Stimulated activated CD4-positive, alpha-beta T cell treated with anti-CD3 and anti-CD28 coated beads, Interleukin-12 subunit alpha, Interleukin-12 subunit beta, amount 100 ng/mL, for 24 hours (primary cell): ENCODE results near the gene PES1.
"Not testable (repeated sequence)": the region's sequence is repeated elsewhere in the genome, so short reads cannot be mapped to it uniquely, and the experiment has no call there.

Source experiments
- DNase-seq, 2 experiments: peaks; one replicate each; pipeline ENCODE4 v3.0.0-alpha.2; 2020; ENCODE audit warnings: low read depth in 2 of 2

The PES1 gene

DNA sequence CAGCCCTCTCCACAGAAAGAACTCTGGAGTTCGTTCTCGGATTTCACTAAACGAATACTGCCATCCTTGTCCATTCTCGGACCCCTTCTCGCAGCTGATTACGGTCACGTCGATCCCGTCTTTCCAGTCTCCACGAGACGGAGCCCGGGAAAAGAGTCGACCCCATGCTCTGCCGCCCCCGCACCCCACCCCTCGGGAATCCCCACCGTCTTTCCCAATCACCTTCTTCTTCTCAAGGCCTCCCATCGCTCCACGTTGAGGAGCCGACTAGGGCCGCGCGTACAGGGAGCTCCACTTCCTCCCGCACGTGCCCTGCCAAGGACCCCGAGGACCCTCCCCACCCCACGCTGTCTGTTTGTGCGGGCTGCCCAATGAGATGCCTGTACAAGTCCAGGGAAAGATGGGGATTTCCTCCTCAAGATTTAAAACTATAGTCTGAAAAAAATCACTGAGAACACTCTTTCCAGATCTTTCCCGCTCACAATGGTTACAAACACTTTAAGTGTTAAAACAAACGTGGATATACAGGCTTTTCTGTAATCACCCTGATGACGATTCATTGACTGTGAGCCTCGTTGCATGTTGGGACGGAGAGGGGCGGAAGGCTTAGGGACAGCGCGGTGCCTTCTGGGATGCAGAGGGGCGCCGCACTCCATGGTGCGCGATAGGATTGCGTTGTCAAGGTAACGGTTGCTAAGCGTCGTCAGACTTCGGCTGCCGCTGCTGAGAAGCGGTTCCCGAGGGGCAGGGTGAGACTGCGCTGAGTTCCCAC lies at the start of gene PES1:
Gene PES1 (minus strand): TSS at position 323 of the 772 bp plus-strand sequence. CDS start 77 bp downstream, at position 246.
- peak; percentile 85 to 89 for DNase-seq

DNA sequence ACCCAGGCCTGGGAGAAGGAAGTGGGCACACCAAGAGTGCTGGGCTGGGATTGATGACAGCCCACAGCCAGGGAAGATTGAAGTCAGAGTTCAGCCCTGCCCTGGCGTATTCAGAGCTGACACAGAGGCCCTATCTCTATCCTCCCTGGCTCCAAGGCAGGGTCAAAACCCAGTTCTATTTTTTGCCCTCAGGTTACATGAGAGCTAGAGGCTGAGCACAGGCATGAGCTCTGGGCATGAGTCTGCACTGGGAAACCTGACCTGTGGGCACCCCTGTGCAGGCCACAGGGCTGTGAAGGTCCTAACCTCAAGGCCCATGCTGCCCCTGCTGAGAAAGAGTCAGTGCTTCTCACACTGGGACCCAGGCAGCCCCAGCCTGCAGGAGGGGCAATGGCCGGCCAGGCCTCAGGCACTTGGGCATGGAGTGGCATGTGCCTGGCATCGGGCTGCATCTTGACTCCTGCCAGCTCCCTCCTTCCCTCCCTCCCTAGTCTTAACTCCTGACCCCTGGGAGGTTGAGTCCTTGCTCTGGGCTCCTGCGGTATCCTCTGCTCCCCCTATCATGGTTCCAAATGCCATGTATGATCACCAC lies 49.2 kb upstream of the PES1 start:
- DNase-seq: no peak

DNA sequence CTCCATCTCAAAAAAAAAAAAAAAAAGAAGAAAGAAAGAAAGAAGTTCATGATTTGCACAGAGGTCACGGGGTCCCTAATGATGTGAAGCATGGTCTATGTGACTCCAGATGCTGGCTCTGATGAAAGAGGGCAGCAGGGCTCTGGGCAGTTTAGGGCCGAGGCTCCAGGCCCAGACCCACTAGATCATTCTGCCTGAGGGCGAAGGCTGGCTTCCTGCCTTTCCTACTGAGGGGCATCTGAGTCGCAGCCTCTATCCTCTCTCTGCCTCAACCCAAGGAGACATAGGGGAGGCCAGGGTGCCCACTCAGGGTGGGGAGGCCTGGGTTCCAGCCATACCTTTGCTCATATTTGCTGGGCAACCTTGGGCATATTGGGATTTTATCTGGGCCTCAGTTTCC lies 48.7 kb upstream of the PES1 start:
- no peak for DNase-seq

DNA sequence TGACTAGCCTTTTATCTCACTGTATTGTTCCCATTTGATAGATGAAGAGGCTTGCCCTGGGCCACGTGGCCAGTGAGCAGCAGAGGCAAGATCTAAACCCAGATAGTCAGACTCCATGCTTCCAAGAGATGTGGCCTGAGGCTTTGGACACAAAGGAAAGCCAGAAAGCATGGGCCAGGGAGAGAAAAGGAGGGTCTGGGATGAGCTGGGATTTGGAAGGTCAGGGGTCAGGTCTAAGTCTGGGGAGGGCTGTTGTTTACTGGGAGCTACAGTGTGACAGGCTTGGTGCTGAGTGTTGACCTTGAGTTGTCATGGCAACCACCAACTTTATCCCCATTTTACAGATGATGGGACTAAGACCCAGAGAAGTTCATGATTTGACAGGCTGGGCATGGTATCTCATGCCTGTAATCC lies 46.0 kb upstream of the PES1 start:
- DNase-seq: no peak

DNA sequence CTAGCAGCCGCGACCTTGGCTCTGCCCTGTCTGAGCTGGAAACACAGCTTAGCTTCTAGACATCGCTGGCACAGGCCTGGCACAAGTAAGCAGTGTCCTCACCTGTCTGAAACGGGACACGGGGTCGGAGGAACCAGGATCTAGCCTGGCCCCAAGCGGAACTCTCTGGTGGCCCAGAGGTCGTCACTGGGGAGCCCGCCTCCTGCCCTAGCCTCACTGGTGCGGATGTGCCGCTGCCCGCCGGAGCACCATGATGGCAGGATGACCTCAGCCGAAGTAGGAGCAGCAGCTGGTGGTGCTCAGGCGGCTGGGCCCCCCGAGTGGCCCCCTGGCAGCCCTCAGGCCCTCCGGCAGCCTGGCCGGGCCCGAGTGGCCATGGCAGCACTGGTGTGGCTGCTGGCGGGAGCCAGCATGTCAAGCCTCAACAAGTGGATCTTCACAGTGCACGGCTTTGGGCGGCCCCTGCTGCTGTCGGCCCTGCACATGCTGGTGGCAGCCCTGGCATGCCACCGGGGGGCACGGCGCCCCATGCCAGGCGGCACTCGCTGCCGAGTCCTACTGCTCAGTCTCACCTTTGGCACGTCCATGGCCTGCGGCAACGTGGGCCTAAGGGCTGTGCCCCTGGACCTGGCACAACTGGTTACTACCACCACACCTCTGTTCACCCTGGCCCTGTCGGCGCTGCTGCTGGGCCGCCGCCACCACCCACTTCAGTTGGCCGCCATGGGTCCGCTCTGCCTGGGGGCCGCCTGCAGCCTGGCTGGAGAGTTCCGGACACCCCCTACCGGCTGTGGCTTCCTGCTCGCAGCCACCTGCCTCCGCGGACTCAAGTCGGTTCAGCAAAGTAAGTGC lies 44.7 kb upstream of the PES1 start:
- no peak for DNase-seq

DNA sequence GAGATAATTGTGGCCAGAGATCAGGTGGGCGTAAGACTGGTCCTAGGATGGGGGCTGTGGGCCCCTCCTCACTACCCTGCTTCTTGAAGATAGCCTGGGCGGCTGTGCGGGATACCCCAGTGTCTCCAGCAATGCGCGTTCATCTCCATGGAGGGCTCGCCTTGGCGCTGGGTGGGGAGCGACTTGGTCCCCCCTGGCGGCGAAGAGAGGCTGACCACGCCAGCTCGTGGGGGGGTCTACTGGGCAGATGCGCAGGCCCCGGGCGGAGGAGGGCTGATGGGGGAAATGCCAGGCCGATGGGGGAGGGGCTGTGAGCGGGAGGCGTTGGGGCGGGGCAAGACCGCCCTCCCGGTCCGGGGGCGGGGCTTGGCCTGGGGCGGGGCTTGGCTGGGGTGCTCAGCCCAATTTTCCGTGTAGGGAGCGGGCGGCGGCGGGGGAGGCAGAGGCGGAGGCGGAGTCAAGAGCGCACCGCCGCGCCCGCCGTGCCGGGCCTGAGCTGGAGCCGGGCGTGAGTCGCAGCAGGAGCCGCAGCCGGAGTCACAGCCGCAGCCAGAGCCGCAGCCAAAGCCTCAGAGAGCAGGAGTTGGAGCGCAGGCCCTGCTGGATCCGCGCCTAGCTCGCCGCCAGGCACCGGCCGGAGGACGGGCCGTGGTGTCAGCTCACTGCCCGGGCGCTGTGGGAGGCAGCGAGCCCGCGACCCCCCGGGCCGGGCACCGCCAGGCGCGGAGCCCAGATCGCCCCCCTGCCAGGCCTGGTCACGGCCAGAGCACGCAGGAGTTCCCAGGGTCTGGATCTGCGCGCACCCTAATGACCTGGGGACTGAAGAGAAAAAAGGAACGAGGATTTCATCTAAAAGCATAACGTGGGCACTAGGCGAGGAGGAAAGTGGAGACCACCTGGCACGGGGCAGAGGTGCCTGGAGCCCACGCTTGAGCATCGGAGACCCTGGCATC lies 43.8 kb upstream of the PES1 start, which contains the start of gene SLC35E4:
Gene SLC35E4 (plus strand): TSS at position 509 of the 953 bp plus-strand sequence. CDS start 670 bp downstream, outside the sequence.
- DNase-seq: peak; percentile 93 to 97

DNA sequence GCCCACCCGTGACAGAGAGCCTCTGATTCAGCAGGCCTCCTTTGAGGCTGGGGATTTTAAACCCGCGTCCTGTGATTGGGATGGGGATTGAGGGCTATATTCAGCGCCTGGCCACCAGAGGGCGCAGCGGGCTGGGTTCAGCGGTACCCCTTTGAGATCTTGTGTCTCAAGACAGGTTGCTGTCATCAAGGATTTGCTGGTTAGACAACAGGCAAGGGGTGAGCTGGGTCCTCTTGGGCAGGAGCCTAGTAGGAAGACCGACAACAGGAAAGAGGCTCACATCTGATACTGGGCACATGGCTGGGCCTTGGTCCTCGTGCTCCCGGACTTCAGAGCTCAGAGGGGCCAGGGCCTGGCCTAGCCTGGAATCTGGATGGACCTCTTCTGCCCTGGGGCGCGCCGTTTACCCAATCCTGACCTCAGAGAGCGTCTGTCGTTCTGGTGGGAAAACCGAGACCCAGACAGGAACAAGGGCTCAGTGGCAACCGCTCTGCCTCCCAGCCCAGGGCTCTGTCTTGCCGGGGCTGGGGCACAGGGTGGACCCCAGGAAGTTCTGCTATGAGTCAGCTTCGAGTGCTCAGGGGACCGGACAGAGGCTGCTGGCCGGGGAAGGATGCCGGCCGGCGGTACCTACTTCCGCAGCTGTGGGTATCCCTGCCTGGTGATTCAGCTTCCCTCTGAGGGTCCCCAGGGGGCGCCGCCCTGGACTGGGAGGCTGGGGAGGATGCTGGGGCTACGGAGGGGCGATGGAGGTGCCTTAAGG lies 42.9 kb upstream of the PES1 start:
- peak; percentile 81 to 90 for DNase-seq

DNA sequence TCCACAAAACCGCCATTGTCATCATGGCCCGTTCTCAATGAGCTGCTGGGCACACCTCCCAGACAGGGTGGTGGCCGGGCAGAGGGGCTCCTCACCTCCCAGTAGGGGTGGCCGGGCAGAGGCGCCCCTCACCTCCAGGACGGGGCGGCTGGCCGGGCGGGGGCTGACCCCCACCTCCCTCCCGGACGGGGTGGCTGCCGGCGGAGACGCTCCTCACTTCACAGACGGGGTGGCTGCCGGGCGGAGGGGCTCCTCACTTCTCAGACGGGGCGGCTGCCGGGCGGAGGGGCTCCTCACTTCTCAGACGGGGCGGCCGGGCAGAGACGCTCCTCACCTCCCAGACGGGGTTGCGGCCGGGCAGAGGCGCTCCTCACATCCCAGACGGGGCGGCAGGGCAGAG lies 39.8 kb upstream of the PES1 start:
- not testable (repeated sequence) for DNase-seq

DNA sequence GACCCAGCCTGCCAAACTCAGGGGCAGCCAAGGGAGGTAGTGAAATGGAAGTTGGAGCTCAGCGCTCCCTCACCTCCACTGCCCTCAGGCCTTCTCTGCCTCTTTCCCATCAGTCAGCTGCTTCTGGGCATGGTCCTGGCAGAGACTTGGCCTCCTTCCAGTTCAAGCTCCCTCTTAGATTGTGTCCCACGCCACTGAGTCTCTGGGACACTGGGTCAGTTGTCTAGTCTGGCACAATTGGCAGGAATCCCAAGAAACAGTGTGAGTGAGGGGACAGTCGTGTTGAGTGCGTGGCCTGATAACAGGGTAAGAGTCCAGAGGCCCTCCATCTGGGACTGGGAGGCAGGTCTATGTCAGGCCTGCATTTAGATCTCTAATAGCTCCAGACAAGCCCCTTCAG lies 36.8 kb upstream of the PES1 start:
- DNase-seq: no peak

DNA sequence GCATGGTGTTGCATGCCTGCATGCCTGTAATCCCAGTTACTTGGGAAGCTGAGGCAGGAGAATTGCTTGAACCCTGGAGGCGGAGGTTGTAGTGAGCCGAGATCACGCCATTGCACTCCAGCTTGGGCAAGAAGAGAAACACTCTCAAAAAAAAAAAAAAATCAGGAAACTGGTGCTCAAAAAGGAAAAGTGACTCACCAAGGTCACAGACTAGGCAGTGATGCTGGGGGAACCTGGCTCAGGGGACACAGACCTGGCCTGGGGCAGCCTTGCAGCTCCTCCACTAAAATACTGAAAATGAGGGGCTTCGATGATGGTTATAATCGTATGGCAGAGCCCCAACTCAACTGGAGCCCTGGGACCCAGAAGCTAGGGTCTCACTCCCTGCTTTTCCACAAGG lies 35.8 kb upstream of the PES1 start:
- DNase-seq: no peak

DNA sequence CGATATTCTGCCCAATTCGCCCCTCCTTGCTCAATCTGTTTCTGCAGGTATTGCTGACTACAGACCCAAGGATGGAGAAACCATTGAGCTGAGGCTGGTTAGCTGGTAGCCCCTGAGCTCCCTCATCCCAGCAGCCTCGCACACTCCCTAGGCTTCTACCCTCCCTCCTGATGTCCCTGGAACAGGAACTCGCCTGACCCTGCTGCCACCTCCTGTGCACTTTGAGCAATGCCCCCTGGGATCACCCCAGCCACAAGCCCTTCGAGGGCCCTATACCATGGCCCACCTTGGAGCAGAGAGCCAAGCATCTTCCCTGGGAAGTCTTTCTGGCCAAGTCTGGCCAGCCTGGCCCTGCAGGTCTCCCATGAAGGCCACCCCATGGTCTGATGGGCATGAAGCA lies 34.7 kb upstream of the PES1 start:
- no peak for DNase-seq

DNA sequence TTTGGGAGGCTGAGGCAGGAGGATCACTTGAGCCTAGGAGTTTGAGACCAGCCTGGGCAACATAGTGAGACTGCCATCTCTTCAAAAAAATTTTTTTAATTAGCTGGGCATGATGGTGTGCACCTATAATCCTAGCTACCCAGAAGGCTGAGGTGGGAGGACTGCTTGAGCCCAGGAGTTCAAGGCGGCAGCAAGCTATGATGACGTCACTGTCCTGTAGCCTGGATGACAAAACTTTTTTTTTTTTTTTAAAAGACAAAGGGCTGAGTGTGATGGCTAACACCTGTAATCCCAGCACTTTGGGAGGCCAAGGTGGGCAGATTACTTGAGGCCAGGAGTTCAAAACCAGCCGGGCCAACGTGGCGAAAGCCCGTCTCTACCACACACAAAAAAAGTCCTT lies 28.2 kb upstream of the PES1 start:
- DNase-seq: not testable (repeated sequence)

DNA sequence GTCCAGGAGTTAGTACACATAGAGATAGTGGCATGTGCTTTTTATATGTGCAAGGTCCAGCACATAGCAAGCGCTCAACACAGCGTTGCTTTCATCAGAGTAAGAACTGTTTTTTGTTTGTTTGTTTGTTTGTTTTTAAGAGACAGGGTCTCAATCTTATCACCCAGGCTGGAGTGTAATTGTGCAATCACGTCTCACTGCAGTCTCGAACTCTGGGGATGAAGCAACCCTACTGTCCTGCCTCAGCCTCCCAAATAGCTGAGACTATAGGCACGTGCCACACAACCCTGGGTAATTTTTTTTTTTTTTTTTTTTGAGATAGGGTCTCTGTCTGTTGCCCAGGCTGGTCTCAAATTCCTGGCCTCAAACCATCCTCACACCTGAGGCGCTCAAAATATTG lies 26.1 kb upstream of the PES1 start:
- no peak for DNase-seq

DNA sequence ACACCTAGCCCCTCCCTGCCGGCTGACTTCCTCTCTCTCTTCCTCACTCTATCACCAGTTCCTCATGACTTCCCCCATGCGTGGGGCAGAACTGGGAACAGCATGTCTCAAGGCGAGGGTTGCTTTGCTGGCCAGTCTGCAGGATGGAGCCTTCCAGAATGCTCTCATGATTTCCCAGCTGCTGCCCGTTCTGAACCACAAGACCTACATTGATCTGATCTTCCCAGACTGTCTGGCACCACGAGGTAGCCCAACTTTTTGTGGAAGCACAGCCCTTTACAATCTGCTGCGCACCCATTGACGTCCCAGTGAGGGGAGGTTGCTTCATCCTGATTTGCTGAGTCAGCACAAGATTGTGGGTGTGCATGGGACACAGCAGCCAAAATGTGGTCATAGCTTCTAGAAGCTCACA lies 23.8 kb upstream of the PES1 start:
- no peak for DNase-seq

DNA sequence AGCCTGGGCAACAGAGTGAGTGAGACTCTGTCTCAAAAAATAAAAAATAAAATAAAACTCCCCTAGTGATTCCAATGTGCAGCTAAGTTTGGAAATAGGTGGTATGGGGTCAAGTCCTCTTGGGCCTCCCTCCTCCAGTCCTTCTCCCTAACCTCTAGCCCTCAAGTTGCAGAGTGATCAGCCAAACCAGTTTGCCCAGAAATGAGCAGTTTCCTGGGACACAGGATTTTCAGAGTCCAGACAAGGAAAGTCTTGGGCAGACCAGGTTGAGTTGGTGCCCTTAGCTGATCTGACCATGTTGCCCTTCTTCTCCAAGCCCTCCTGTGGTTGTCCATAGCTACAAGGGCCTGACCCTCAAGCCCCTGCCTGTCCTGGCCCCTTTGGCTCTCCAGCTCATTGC lies 23.2 kb upstream of the PES1 start:
- no peak for DNase-seq

DNA sequence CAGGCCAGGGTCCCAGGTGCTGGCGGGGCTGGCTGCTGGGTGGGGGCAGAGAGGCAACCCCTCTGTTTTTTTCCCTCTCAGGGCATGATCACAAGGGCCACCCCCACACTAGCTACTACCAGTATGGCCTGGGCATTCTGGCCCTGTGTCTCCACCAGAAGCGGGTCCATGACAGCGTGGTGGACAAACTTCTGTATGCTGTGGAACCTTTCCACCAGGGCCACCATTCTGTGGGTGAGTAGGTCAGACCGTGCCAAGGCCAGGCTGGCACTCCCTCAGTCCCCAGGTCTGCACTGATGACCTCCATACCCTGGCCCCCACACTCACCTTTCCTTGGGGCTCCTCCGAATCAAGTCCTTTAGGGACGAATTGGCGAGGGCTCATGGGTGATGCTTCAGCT lies 22.6 kb upstream of the PES1 start:
- DNase-seq: no peak

DNA sequence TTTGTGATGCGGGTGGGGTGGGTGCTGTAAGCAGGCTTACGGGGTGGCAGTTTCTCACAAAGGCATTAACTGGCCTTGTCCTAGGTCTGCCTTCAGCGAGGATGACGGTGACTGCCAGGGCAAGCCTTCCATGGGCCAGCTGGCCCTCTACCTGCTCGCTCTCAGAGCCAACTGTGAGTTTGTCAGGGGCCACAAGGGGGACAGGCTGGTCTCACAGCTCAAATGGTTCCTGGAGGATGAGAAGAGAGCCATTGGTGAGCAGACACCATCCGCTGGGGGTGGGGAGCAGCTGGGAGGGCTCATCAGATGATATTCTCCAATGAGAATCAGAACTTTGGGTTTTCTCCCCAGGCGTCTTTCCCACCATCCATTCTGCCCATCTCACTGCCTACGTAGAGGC lies 21.1 kb upstream of the PES1 start:
- DNase-seq: no peak

DNA sequence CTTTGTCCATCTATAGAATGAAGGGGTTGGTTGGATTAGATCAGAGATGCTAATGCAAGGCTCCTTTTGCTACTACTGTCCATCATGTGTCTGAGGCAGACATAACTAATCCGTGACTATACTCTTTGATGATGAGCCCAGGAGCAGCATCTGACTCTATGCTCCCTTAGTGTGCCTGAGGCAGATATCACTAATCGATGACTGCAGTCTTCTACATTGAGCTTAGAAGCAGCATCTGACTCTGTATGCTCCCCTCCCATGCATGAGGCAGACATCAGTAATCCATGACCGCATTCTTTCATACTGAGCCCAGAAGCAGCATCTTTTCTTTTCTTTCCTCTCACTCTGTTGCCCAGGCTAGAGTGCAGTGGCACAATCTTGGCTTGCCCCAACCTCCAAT lies 19.5 kb upstream of the PES1 start:
- no peak for DNase-seq

DNA sequence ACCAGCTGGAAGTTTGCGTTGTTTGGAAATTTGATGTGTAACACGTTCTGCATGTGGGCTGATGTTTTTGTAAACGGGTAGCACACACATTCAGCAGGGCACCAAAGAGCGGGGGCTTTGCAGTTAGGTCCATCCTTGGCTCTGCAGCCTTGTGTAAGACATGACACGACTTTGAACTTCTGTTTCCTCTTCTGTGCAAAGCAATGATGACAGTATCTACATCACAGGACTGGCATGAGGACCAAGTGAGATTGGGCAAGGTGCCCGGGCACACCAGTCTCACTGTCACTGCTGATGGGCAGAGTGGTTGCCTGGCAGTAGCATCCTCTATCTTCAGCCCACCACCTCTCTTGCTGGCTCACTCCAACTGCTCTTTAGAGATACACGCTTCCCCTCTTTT lies 18.6 kb upstream of the PES1 start:
- DNase-seq: no peak
